NCI-H2196 (cell line): ENCODE data around the gene ZNF638.

Source experiments
- DNase-seq: peaks from one replicate; lab custom pipeline; 2025; ENCODE audit not compliant: unreplicated experiment; lab: John Stamatoyannopoulos, UW

ZNF638 gene

GRCh38 chr2:71454221-71455010 is 122.8 kb downstream of the ZNF638 start:
- no peak for DNase-seq

GRCh38 chr2:71455011-71455740 is 123.6 kb downstream of the ZNF638 start:
- no peak for DNase-seq

GRCh38 chr2:71455741-71456569 is 124.4 kb downstream of the ZNF638 start:
- no peak for DNase-seq

- no peak for DNase-seq
Observed at GRCh38 chr2:71456617-71457016, 125.0 kb downstream of the ZNF638 start.

GRCh38 chr2:71457123-71457915 is 125.7 kb downstream of the ZNF638 start:
- no peak for DNase-seq

GRCh38 chr2:71457923-71458322 is 126.3 kb downstream of the ZNF638 start:
- no peak for DNase-seq

- no peak for DNase-seq
Observed at GRCh38 chr2:71458413-71459083, 127.0 kb downstream of the ZNF638 start.

- no peak for DNase-seq
Observed at GRCh38 chr2:71459084-71459431, 127.5 kb downstream of the ZNF638 start.

- DNase-seq, result no peak
Observed at GRCh38 chr2:71460056-71460455, 128.5 kb downstream of the ZNF638 start.

GRCh38 chr2:71460595-71461303 is 129.2 kb downstream of the ZNF638 start:
- DNase-seq, result peak; percentile 1

GRCh38 chr2:71461304-71461671 is 129.7 kb downstream of the ZNF638 start:
- DNase-seq, result no peak

GRCh38 chr2:71462056-71462605 is 130.5 kb downstream of the ZNF638 start:
- no peak for DNase-seq

GRCh38 chr2:71462641-71463341 is 131.2 kb downstream of the ZNF638 start:
- no peak for DNase-seq

- DNase-seq, result no peak
Observed at GRCh38 chr2:71463342-71463654, 131.7 kb downstream of the ZNF638 start.

- DNase-seq, result no peak
Observed at GRCh38 chr2:71464389-71464788, 132.8 kb downstream of the ZNF638 start.

GRCh38 chr2:71465356-71465755 is 133.8 kb downstream of the ZNF638 start:
- no peak for DNase-seq

GRCh38 chr2:71465961-71466300 is 134.3 kb downstream of the ZNF638 start:
- DNase-seq, result no peak

- DNase-seq, result no peak
Observed at GRCh38 chr2:71466301-71467179, 135.0 kb downstream of the ZNF638 start.
